ENCODE results near the gene GLE1. TPM values are rescaled to one million over a fixed set of nuclear protein-coding genes. Genes with fewer than 3 reads are reported as not detected.

GLE1 gene
- polyA plus RNA-seq, 3 donors = 16.0 to 31.2 (median 22.2) TPM

DNA sequence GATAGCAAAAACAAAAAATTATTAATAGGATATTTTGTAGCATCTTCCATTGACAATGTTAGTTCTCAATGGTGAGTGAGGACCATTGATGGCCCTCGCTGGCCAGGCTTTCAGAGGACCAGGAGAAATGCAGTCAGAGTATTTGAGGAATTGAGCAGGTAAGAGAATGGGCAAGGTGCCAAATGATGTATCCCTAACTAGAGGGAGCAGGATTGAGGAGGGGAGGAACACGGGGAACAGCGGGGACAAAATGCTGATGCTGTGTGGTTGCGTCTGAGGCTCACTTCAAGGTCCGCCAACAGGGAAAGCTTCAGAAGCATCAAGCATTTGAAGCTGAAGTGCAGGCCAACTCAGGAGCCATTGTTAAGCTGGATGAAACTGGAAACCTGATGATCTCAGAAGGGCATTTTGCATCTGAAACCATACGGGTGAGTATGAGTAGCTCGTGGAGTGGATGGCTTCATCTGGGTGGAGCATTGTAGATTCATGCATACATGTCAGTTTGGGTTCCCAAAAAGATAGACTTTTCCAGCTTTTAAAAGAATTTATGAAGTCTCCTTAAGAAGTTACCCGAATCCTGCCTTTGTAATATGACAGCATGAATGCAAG is 64.1 kb downstream of the GLE1 start:
- WGBS (ENCODE audit: insufficient coverage) = 100% methylated on average over 7 of the region's 8 CpGs
- TF ChIP-seq, protein P1, sequence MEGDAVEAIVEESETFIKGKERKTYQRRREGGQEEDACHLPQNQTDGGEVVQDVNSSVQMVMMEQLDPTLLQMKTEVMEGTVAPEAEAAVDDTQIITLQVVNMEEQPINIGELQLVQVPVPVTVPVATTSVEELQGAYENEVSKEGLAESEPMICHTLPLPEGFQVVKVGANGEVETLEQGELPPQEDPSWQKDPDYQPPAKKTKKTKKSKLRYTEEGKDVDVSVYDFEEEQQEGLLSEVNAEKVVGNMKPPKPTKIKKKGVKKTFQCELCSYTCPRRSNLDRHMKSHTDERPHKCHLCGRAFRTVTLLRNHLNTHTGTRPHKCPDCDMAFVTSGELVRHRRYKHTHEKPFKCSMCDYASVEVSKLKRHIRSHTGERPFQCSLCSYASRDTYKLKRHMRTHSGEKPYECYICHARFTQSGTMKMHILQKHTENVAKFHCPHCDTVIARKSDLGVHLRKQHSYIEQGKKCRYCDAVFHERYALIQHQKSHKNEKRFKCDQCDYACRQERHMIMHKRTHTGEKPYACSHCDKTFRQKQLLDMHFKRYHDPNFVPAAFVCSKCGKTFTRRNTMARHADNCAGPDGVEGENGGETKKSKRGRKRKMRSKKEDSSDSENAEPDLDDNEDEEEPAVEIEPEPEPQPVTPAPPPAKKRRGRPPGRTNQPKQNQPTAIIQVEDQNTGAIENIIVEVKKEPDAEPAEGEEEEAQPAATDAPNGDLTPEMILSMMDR (IDR thresholded peaks at IDR 0.05) = no peak
- no peaks in the 10 kb centered on the region for H3K9me3 Mint-ChIP-seq
- H3K9me3 ChIP-seq (replicated peaks in 1 of 2; ENCODE audit: control insufficient read depth in 1 of 2, insufficient read depth in 1 of 2, low read length in 2 of 2) = no peaks in the 10 kb centered on the region
- H3K4me2 ChIP-seq (replicated peaks; ENCODE audit: extremely low read depth, low read length, poor library complexity, severe bottlenecking) = no peak overlapping the region
- H3K4me3 Mint-ChIP-seq = no peak overlapping the region
- H3K4me1 Mint-ChIP-seq = no peaks in the 10 kb centered on the region
- intact Hi-C loops (cut with micrococcal nuclease) = no loop called here
- no peak overlapping the region for H3K4me3 ChIP-seq (replicated peaks in 1 of 3; ENCODE audit: low read depth in 2 of 3, low read length in 3 of 3)
- no peak overlapping the region for H3K27ac ChIP-seq (ENCODE audit: low read depth in 1 of 2, low read length in 2 of 2)
- H3K27me3 Mint-ChIP-seq (ENCODE audit: low read depth in 3 of 3) = no peaks in the 10 kb centered on the region
- H3K36me3 Mint-ChIP-seq = peaks cover 46 to 55% of the 10 kb centered on the region in 2 donors
- H3K27ac Mint-ChIP-seq = peak overlapping the region in 1 of 7 donors; percentile 36
- H3K79me2 ChIP-seq (ENCODE audit: insufficient read depth, low read length) = no peaks in the 10 kb centered on the region
- no peak for DNase-seq
- H3K4me1 ChIP-seq (ENCODE audit: control insufficient read depth in 1 of 2, insufficient read depth in 2 of 2, low read length in 2 of 2) = no peaks in the 10 kb centered on the region
- no peak overlapping the region for H3K9ac ChIP-seq (ENCODE audit: insufficient read depth, low read length, poor library complexity, severe bottlenecking)
- no peak overlapping the region for H2AFZ ChIP-seq (ENCODE audit: insufficient read depth, low read depth, low read length, poor library complexity, severe bottlenecking)
- H3K27me3 ChIP-seq (ENCODE audit: control insufficient read depth in 2 of 2, insufficient read depth in 2 of 2, low read length in 2 of 2) = no peaks in the 10 kb centered on the region
- H3K36me3 ChIP-seq (replicated peaks in 1 of 2; ENCODE audit: control insufficient read depth in 1 of 2, insufficient read depth in 2 of 2, low read length in 2 of 2) = peaks cover 39 to 56% of the 10 kb centered on the region in 2 donors
- no peaks in the 10 kb centered on the region for H4K20me1 ChIP-seq (ENCODE audit: insufficient read depth, low read length)

DNA sequence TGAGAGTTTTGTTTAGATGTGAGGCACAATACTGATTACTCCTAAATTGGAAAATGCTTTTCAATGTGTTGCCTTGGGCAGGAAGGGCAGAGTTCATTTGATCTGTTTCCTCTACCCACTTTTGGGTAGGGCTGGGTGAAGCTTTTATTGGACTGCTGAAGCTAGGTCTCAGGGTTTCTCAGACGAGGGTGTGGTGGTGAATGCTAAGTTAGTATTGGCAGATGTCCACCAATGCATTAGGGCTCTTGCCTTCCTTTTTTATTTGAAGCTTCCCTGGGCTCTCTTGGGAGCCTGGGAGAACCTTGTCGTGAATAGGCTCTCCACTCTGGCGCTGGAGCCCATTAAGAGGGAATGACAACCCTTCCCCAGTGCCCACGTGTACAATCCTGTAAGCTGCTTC is 71.0 kb downstream of the GLE1 start:
- Histone ChIP-seq H4K20me1 (ENCODE audit: insufficient read depth, low read length) (no peaks in the 10 kb centered on the region), H2AFZ (ENCODE audit: insufficient read depth, low read depth, low read length, poor library complexity, severe bottlenecking) (no peak overlapping the region), H3K4me1 (ENCODE audit: control insufficient read depth in 1 of 2, insufficient read depth in 2 of 2, low read length in 2 of 2) (no peaks in the 10 kb centered on the region), H3K9me3 (replicated peaks in 1 of 2; ENCODE audit: control insufficient read depth in 1 of 2, insufficient read depth in 1 of 2, low read length in 2 of 2) (no peaks in the 10 kb centered on the region), H3K4me3 (replicated peaks in 1 of 3; ENCODE audit: low read depth in 2 of 3, low read length in 3 of 3) (no peak overlapping the region), H3K79me2 (ENCODE audit: insufficient read depth, low read length) (no peaks in the 10 kb centered on the region), H3K9ac (ENCODE audit: insufficient read depth, low read length, poor library complexity, severe bottlenecking) (no peak overlapping the region), H3K27me3 (ENCODE audit: control insufficient read depth in 2 of 2, insufficient read depth in 2 of 2, low read length in 2 of 2) (no peaks in the 10 kb centered on the region), H3K36me3 (replicated peaks in 1 of 2; ENCODE audit: control insufficient read depth in 1 of 2, insufficient read depth in 2 of 2, low read length in 2 of 2) (peaks cover 68 to 82% of the 10 kb centered on the region in 2 donors), H3K4me2 (replicated peaks; ENCODE audit: extremely low read depth, low read length, poor library complexity, severe bottlenecking) (no peak overlapping the region), H3K27ac (ENCODE audit: low read depth in 1 of 2, low read length in 2 of 2) (no peak overlapping the region)
- intact Hi-C loops (cut with micrococcal nuclease) = no loop called here
- Mint-ChIP-seq H3K36me3 (peaks cover 76 to 87% of the 10 kb centered on the region in 2 donors), H3K27ac (no peak overlapping the region), H3K4me3 (no peak overlapping the region), H3K4me1 (no peaks in the 10 kb centered on the region), H3K9me3 (no peaks in the 10 kb centered on the region), H3K27me3 (ENCODE audit: low read depth in 3 of 3) (peaks cover 0 to 3% (median 0%) of the 10 kb centered on the region in 3 donors)
- no peak for DNase-seq
- TF ChIP-seq, protein P1 (IDR thresholded peaks at IDR 0.05) = no peak
- WGBS (ENCODE audit: insufficient coverage) = 100% methylated on average over 1 of the region's 4 CpGs

Measured in CD14-positive monocyte (primary cell).